SU-DHL-6 (cell line): ENCODE measurements around the gene MED27.

Source experiments
- CTCF ChIP-seq: fragments of 200-600 bp; sonication (generic); IDR thresholded peaks from one replicate; pipeline ENCODE4 v1.5.1; 2017; ENCODE audit warnings: antibody characterized with exemption, mild to moderate bottlenecking, low read length, moderate library complexity; ENCODE audit not compliant: insufficient read depth, poor library complexity, severe bottlenecking
- EZH2phosphoT487 ChIP-seq: fragments of 200-600 bp; sonication (generic), shearing (Covaris generic); conservative IDR thresholded peaks from 2 replicates; pipeline ENCODE4 v1.6.1; 2018; ENCODE audit warnings: mild to moderate bottlenecking, antibody characterized with exemption, low read length, moderate library complexity, mixed read lengths

GRCh38 chr9:131965841-131966240, 113.8 kb downstream of the MED27 start:
- TF ChIP-seq CTCF (no peak), EZH2phosphoT487 (no peak)
